Hematopoietic multipotent progenitor cell treated with erythropoietin and hydrocortisone succinate and interleukin-3 and kit ligand, for 8 days (in vitro differentiated cells): Measurements from ENCODE around the gene MARS1.
"Not testable (repeated sequence)": the region's sequence is repeated elsewhere in the genome, so short reads cannot be mapped to it uniquely, and the experiment has no call there.

Experiments
- DNase-seq: peaks from one replicate; pipeline ENCODE4 v3.0.0-alpha.2; 2015

The MARS1 gene

GRCh38 chr12:57473886-57474285 is 14.0 kb upstream of the MARS1 start:
- DNase-seq: no peak

DNA sequence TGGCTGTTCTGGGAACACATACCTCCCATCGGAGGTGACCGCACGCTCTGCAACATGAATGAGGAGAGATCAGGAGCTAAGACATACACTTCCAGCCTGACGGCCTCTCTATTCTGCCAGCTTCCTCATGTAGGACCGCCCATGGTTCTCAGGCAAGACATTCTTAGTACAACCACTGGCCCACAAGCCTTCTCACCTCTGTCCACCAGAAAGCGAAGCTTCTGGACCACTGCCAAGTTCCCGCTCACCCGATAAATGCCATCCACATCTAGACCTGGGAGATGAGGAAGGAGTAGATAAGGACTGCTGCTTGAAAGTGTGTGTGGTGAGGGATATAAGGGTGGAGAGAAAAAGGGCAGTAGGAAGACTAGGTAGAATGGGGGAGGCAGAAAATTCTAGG is 13.4 kb upstream of the MARS1 start:
- no peak for DNase-seq

GRCh38 chr12:57474862-57475261 is 13.0 kb upstream of the MARS1 start:
- DNase-seq: no peak

DNA sequence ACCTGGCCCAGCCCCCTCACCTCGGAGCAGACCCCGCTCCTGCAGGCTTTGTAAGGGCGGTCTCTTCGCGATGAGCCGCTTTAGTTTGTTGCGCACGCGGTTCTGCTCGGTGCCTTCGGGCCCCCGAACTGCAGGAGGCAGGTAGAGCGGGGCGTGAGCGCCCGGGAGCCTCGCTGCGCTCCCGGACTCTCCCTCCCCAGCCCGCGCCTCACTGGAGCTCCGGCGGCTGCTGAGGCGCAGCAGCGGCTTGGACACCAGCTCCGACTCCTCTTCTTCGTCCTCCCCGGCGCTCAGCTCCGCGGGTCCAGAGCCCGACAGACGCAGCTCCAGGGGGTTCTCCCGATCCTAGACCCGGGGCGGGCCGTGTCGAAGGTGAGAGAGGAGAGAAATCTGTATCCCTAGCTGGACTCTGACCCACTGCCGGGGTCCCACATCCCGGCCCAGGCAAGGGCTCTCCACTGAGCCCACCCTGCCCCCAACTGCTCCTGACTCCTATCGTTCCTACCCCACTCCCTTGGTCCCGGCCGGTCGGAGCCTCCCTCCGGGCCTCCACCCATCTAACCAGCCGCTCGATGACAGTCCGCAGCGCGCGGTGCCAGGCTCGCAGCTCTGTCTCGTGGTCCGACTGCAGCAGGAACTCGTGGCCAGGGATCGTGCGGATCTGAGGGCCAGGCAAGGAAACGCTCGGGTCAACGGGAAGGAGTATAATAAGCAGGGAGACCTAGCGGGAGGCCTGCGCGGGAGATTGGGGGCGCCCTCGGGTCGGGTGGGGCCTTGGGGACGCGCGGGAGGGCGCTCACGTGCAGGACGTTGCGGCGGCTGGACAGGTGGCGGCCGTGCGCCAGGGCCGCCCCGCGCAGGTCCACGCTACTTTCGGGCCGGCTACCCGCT is 12.4 kb upstream of the MARS1 start:
- no peak for DNase-seq

- DNase-seq: peak; percentile 69
Observed at GRCh38 chr12:57476162-57476992, 11.5 kb upstream of the MARS1 start.

DNA sequence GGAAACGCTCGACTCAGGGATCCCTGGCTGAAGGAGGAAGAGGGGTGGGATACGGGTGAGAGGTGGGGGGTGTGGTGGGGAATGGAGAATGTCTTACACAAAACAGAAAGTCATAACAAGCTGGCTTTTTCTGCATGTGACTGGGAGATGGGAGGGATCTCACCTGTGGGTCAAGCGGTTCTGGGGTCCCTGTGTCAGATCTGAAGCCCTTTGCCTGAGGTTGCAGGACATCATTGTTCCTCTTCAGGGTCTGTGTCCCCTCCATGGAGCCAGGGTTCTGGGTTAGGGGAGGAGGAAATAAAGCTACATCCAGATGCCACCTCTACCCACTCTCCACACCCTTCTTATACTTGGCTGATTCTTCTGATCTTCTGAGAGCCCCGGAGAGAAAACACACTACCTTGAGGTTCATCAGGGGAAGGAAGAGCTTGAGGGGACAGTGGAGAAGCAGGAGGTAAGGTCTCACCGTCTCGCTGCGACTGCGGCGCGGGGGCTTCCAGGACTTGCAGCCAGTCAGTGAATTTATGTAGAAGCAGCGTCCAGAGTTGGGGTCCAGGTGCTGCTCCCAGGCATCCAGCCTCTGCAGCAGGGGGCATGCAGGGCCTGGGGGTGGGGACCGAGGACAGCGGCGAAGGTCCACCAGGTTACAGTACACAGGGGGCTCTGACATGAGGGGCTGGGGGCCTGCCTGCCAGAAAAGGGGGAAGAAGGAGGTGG is 10.7 kb upstream of the MARS1 start:
- DNase-seq: no peak

DNA sequence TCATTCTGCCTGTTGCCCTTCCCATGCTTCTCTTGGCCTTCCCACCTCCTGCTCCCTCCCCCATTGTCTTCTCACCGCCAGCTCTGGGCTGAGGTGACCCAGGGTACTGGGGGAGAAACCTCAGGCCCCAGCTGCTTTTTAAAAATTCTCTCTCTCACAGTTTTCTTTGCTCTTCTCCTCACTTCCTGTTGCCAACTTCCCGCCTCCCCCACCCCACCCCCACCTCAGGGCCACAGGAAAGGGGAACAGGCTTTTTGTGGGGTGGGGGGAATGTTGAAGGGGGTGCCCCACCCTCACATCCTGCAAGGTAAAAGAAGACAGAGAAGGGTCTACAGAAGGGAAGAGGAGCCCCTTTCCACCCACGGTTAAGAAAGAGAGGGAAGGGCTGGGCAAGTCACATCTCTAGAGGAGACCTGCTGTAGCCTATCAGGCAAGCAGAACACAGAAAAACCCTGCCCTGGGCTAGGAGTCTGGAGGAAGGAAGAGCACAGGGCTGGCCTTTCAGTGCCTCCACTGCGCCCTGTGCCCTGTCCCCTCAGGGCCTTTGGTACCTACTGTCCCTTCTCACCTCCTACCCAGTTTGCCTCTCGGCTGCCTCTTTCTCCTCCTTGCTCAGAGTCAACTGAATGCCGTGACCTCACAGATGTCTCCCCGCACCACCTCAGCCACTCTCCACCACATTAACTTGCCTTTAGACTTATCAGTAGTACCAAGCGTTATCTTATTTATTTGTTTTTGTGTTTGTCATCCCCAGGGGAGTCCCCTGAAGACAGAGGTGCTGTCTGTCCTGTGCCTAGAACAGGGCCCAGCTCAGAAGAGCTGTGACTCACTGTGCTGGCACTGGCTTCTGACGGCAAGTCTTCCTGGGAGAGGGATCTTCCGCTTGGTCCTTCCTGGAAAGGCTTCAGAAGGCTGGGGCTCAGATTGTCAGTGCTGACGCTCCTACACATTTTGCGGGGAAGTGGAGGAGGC is 9.9 kb upstream of the MARS1 start:
- DNase-seq: peak; percentile 48

GRCh38 chr12:57479043-57479375 is 8.9 kb upstream of the MARS1 start:
- DNase-seq: no peak

GRCh38 chr12:57479376-57480115 is 8.3 kb upstream of the MARS1 start, which contains the start of gene ARHGAP9:
TSS of gene ARHGAP9 (minus strand) at chr12:57479866. CDS start at chr12:57479406, 460 bp downstream.
- no peak for DNase-seq

- DNase-seq: no peak
Observed at GRCh38 chr12:57481671-57482070, 6.2 kb upstream of the MARS1 start.

DNA sequence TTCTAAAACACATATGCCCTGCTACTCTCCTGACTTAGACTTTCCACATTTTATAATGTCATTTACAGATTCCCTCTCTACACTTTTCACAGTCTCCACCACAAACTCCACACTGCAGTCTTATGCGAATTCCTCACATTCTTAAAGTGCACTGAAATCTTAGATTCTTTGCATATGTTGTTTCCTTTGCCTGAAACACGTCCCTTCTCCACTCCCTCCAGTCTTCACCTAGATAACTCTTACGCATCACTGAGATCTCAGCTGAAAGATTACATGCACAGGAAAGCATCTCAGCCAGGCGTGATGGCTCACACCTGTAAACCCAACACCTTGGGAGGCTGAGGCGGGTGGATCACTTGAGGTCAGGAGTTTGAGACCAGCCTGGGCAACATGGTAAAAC is 4.4 kb upstream of the MARS1 start:
- DNase-seq: no peak

GRCh38 chr12:57485695-57486094 is 2.2 kb upstream of the MARS1 start:
- no peak for DNase-seq

GRCh38 chr12:57487055-57487596 is 742 bp upstream of the MARS1 start:
- DNase-seq: no peak

DNA sequence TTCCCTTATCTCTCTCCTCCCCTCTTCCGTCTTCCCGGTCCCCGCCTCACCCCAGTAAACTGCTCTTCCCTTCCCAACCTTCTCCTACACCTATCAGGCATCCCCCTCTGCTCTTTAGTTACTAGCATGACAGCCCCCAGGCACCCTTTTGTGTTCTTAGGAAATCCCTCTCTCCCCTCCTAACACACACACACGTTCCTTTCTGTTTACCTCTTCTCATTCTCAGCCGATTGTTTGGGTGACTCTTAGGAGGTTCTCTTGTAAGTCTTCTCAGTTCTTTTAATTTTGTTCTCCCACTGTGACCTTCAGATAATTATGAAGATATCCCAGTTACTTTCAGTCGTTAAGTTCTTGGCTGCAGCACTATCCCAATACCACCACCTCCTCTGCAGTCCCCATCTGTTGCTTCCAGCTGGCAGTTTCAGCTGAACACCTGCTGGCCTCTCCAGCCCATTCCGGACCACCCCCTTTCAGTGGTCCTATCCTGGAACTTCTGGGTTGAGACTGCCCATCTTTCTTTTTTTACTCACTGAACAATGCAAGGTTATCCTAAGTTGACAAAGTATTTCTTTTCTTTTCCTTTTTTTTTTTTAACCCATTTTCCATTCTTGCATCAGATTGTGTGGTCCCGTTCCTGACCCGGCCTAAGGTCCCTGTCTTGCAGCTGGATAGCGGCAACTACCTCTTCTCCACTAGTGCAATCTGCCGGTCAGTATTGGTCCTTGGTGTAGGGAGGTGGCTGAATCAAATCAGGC is 711 bp downstream of the MARS1 start:
- DNase-seq: peak; percentile 22

GRCh38 chr12:57489157-57489641 is 1.3 kb downstream of the MARS1 start:
- no peak for DNase-seq

DNA sequence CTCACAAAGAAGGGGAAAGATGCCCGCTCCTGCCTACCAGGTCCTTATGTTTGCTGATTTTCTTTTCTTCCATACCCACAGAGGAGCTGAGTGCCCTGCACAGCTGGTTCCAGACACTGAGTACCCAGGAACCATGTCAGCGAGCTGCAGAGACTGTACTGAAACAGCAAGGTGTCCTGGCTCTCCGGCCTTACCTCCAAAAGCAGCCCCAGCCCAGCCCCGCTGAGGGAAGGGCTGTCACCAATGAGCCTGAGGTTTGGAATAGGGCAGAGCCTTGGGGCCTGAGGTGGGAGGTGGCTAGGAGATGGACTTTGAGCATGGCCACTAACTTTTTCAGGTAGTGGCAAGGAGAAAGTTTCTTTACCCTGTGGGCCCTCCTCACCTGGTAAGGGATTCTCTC is 2.3 kb downstream of the MARS1 start:
- no peak for DNase-seq

- peak; percentile 64 for DNase-seq
Observed at GRCh38 chr12:57491393-57492280, 3.8 kb downstream of the MARS1 start.

DNA sequence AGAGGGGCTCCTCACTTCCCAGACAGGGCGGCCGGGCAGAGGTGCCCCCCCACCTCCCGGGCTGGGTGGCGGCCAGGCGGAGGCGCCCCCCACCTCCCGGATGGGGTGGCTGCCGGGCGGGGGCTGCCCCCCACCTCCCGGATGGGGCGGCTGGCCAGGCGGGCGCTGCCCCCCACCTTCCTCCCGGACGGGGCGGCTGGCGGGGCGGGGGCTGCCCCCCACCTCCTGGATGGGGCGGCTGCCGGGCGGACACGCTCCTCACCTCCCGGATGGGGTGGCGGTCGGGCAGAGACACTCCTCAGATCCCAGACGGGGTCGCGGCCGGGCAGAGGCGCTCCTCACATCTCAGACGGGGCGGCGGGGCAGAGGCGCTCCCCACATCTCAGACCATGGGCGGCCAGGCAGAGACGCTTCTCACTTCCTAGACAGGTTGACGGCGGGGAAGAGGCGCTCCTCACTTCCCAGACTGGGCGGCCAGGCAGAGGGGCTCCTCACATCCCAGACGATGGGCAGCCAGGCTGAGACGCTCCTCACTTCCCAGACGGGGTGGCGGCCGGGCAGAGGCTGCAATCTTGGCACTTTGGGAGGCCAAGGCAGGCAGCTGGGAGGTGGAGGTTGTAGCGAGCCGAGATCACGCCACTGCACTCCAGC is 7.3 kb downstream of the MARS1 start:
- not testable (repeated sequence) for DNase-seq
